Measurements from ENCODE around the gene TSSK2.

Gene TSSK2

DNA sequence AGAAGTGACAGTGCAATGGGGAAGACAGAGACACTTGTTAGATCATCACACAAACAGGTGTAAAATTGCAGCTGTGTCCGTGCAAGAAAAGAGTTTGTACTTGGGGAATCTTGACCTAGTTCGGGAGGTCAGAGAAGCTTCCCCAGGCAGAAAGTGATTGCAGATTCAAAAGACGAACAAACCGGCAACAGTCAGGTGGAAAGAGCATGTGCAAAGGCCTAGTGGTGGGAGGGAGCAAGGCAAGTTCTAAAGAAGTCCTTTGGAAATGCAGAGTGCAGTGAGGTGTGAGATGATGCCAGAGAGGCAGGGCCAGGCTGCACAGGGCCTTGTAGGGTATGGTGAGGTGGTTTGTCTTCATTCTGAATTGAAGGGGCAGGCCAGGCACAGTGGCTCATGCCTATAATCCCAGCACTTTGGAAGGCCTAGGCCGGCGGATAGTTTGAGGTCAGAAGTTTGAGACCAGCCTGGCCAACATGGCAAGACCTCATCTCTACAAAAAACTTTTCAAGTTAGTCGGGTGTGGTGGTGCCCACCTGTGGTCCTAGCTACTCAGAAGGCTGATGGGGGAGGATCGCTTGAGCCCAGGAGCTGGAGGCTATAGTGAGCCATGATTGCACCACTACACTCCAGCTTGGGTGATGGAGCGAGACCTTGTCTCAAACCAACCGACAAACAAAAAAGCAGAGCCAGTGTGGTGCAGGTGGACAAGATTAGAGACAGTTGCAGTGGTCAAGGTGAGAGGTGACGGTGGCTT, 15.3 kb downstream of the TSSK2 start:
- TF ChIP-seq NFIC (IDR thresholded peaks at IDR 0.05), result no peak
- TF ChIP-seq, protein P1, sequence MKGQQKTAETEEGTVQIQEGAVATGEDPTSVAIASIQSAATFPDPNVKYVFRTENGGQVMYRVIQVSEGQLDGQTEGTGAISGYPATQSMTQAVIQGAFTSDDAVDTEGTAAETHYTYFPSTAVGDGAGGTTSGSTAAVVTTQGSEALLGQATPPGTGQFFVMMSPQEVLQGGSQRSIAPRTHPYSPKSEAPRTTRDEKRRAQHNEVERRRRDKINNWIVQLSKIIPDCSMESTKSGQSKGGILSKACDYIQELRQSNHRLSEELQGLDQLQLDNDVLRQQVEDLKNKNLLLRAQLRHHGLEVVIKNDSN (IDR thresholded peaks at IDR 0.05), result no peak
- TF ChIP-seq, protein P2, sequence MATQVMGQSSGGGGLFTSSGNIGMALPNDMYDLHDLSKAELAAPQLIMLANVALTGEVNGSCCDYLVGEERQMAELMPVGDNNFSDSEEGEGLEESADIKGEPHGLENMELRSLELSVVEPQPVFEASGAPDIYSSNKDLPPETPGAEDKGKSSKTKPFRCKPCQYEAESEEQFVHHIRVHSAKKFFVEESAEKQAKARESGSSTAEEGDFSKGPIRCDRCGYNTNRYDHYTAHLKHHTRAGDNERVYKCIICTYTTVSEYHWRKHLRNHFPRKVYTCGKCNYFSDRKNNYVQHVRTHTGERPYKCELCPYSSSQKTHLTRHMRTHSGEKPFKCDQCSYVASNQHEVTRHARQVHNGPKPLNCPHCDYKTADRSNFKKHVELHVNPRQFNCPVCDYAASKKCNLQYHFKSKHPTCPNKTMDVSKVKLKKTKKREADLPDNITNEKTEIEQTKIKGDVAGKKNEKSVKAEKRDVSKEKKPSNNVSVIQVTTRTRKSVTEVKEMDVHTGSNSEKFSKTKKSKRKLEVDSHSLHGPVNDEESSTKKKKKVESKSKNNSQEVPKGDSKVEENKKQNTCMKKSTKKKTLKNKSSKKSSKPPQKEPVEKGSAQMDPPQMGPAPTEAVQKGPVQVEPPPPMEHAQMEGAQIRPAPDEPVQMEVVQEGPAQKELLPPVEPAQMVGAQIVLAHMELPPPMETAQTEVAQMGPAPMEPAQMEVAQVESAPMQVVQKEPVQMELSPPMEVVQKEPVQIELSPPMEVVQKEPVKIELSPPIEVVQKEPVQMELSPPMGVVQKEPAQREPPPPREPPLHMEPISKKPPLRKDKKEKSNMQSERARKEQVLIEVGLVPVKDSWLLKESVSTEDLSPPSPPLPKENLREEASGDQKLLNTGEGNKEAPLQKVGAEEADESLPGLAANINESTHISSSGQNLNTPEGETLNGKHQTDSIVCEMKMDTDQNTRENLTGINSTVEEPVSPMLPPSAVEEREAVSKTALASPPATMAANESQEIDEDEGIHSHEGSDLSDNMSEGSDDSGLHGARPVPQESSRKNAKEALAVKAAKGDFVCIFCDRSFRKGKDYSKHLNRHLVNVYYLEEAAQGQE (IDR thresholded peaks at IDR 0.05; ENCODE audit: low read depth), result no peak
- TF ChIP-seq EGR1 (IDR thresholded peaks at IDR 0.05), result no peak
- no peak for TF ChIP-seq CEBPB (IDR thresholded peaks at IDR 0.05)
- TF ChIP-seq, protein P3, sequence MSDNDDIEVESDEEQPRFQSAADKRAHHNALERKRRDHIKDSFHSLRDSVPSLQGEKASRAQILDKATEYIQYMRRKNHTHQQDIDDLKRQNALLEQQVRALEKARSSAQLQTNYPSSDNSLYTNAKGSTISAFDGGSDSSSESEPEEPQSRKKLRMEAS (IDR thresholded peaks at IDR 0.05), result no peak
- no peak for TF ChIP-seq CREB1 (IDR thresholded peaks at IDR 0.05; ENCODE audit: low read depth)

DNA sequence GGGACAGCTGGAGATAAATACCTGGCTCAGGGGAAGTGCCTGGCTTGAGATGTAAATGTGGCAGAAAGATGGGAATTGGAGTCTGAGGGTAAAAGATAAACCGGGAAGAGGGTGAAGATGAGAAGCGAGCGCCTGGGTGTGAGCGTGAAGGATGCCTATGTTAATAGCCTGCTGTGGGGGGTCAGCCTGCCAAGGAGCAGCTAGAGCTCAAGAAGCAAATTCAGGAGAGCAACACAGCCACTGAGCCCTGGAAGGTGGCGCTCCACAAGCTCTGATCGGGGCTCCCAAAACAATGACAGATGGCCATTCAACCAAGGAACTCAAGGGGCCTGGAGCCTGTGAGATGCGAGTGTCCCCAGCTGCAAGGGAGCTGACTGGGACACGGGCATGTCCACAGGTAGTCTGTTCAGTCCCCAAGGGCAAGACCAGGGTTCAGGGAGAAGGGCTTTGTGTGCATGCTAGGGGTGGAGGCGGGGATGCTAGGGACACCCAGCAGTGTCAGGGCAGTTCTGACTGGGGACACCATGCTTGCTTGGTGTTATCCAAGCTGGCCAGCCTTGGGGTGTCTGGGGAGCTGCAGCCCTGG, 16.2 kb downstream of the TSSK2 start:
- no peak for TF ChIP-seq CEBPB (IDR thresholded peaks at IDR 0.05)
- TF ChIP-seq TEAD4 (IDR thresholded peaks at IDR 0.05), result no peak
- TF ChIP-seq NFIC (IDR thresholded peaks at IDR 0.05), result no peak
- TF ChIP-seq YY1 (IDR thresholded peaks at IDR 0.05; ENCODE audit: low read depth), result no peak
- TF ChIP-seq TAF1 (IDR thresholded peaks at IDR 0.05; ENCODE audit: low read depth), result no peak
- TF ChIP-seq, protein P1 (IDR thresholded peaks at IDR 0.05), result no peak
- no peak for TF ChIP-seq ZBTB7A (IDR thresholded peaks at IDR 0.05; ENCODE audit: low read depth)
- TF ChIP-seq EGR1 (IDR thresholded peaks at IDR 0.05), result no peak
- no peak for TF ChIP-seq FOXM1 (IDR thresholded peaks at IDR 0.05; ENCODE audit: borderline replicate concordance, low read depth)
- TF ChIP-seq EP300 (IDR thresholded peaks at IDR 0.05; ENCODE audit: borderline replicate concordance), result no peak

DNA sequence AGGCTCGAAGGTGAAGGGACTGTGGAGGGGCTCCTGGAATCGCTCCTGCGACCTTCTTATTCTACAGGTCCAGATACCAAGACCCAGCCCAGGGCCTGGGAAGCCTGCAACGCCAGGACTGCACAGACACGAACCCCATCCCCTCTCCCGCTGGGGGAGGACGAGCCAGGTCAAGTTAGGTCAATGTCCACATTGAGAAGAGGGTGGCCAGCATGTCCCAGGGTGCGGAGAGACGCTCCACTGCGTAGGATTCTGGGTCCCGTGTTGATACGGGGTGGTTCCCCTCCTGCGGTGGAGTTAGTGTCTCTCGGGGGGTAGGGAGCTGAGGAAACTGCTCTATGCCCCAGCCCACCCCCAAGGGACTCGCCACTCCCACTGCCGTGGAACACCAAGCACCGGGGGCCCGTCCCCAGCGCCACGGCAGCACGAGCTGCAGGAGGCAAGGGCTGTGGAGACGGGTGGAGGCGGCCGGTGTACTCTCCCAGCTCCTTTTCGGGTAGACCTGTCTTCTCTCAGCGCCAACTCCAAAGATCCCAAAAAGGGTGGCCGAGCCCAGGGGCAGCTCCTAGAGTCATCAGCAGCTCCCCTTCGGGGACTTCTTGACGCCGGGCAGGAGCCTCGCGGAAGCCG, 17.4 kb downstream of the TSSK2 start:
- TF ChIP-seq, protein P3 (IDR thresholded peaks at IDR 0.05), result no peak

DNA sequence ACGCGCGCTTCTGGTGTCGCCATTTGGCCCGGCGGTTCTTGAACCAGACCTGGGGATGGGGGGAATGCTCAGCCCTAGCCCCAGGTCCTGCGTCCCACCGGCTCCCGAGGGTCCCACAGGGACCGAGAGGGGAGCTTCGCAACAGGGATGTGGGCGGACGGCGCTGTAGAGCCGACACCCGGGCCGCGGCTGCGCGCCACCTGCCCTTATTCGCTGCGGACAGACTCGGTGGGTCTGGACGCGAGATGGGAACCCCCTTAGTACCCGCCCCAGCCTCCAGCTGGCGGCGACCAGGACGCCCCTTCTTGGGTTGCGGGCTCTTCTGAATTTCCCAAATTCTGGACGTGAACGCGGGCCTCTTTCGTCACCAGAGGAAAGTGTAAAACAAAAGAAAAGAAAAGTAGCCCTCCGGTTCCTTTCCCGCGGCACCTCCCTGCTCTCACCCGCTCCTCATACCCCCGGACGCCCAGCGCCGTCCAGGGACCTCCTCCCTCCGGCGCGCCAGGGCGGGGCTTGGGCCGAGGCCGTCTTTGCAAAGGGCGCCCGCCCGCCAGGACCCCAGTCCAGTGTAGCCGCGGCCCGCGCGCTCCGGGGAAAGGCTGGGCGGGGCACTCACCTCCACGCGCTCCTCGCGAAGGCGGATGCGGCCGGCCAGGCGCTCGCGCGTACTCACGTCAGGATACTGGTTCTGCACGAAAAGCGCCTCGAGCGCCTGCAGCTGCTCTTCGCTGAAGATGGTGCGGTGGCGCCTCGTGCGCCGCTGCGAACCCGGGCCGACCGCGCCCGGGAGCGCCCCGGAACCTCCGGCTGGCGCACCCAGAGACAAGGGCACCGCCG, 18.2 kb downstream of the TSSK2 start:
- TF ChIP-seq, protein P3 (IDR thresholded peaks at IDR 0.05), result peak; percentile 46; the same call in 1 of the 2 replicates
- no peak for TF ChIP-seq YY1 (IDR thresholded peaks at IDR 0.05; ENCODE audit: low read depth)

DNA sequence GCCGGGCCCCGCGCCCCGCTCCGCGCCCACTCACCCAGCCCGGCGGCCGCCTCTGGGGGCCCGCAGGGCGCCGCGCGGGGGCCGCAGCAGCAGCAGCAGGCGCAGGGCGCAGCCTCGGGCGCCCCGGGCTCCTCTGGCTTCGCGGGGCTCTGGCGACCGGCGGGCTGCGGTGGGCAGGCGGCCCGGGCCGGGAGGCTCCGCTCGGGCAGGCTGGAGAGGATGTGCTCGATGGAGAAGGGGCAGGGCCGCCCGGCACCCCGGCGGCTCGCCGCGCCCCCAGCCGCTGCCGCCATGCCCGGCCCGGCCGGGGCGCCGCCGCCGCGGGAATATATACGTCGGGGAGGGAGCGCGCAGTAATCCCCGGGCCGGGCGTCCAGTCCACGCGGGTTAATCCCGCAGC, 18.9 kb downstream of the TSSK2 start, which contains the start of gene GSC2:
TSS of gene GSC2 (minus strand) at position 302 of the 400 bp plus-strand sequence. CDS start at position 293, 9 bp downstream.
- no peak for TF ChIP-seq CEBPB (IDR thresholded peaks at IDR 0.05)

DNA sequence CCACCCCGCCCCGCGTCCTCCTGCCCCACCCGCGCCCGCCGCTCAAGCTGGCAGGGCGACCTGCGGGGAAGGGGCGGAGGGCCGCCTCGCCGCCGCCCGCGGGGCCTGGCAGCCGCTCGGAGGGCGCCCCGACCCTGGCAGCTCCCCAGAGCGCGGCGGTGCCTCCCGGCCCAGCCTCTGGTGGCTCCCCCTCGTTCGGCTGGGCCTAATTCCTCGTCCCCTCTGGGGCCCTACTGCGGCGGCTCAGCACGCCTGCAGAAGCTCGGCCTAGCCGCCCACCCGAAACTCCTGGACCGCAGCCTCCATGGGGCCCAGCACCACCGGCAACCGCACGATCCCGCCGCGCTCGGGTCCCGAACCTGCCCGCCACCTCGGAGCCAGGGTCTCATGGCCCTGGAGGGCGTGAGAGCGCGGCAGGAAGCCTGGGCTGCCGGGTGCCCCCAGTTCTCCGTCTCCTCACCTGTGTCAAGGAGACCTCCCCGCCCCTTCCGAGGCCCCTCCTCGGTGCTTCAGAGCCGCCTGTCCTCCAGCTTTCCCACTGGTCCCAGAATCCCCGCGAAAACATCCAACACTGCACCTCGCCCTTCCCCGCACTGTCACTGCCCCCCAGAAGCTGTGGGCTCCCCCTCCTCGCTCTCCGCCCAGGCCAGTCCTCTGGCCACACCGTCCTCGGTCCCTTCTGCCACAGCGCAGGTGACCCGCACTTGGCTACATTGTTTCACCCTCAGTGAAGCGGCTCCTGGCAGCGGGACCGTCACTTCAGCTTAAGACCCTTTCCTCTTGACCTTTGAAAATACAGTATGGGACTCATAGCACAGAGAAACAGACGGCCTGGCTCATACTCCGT, 19.6 kb downstream of the TSSK2 start:
- TF ChIP-seq NFIC (IDR thresholded peaks at IDR 0.05) (no peak), EGR1 (IDR thresholded peaks at IDR 0.05) (no peak), FOXM1 (IDR thresholded peaks at IDR 0.05; ENCODE audit: borderline replicate concordance, low read depth) (no peak), CEBPB (IDR thresholded peaks at IDR 0.05) (no peak), TAF1 (IDR thresholded peaks at IDR 0.05; ENCODE audit: low read depth) (no peak), YY1 (IDR thresholded peaks at IDR 0.05; ENCODE audit: low read depth) (no peak), RAD21 (IDR thresholded peaks at IDR 0.05; ENCODE audit: low read depth) (no peak), TEAD4 (IDR thresholded peaks at IDR 0.05) (no peak)
- TF ChIP-seq, protein P2 (IDR thresholded peaks at IDR 0.05; ENCODE audit: low read depth), result no peak
- TF ChIP-seq, protein P1 (IDR thresholded peaks at IDR 0.05), result no peak

Data from Ishikawa (cell line).